ENCODE results near the gene TMEFF2.

DNA sequence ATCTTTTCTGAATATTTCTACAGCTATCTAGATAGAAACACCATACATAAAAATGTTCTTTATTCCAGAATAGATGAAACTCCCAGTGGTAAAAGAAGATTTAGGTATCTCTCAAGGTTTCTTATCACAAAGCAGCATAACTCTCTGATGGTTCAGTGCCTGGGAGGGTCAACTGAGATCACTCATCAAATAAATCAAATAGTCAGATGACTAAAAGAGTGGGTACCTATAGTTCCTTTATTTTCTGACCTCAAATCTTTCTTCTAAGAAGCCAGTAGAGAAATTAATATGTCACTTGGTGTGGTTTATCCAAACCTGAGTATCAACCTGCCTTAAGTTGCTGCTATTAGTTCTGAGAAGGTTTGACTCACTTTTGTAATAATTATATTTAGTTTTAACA, 120.9 kb downstream of the TMEFF2 start:
- TF ChIP-seq, protein P1, sequence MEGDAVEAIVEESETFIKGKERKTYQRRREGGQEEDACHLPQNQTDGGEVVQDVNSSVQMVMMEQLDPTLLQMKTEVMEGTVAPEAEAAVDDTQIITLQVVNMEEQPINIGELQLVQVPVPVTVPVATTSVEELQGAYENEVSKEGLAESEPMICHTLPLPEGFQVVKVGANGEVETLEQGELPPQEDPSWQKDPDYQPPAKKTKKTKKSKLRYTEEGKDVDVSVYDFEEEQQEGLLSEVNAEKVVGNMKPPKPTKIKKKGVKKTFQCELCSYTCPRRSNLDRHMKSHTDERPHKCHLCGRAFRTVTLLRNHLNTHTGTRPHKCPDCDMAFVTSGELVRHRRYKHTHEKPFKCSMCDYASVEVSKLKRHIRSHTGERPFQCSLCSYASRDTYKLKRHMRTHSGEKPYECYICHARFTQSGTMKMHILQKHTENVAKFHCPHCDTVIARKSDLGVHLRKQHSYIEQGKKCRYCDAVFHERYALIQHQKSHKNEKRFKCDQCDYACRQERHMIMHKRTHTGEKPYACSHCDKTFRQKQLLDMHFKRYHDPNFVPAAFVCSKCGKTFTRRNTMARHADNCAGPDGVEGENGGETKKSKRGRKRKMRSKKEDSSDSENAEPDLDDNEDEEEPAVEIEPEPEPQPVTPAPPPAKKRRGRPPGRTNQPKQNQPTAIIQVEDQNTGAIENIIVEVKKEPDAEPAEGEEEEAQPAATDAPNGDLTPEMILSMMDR (IDR thresholded peaks at IDR 0.05; ENCODE audit: low read depth, low read length): no peak
- TF ChIP-seq POLR2A (IDR thresholded peaks at IDR 0.05; ENCODE audit: extremely low read depth, insufficient read length) (no peak), MYC (IDR thresholded peaks at IDR 0.05; ENCODE audit: low read depth, low read length) (no peak)

Measured in NB4 (cell line).